HEK293 (cell line): ENCODE results near the gene BRF1.

Experiments used
- GLI4 ChIP-seq: fragments of 450-650 bp; formaldehyde crosslinking; IDR thresholded peaks from 2 replicates; pipeline ENCODE4 v1.5.1; 2016; ENCODE audit warnings: missing biosample characterization, missing genetic modification characterization
- KLF1 ChIP-seq: fragments of 450-650 bp; formaldehyde crosslinking; IDR thresholded peaks from 2 replicates; pipeline ENCODE4 v1.5.1; 2016; ENCODE audit warnings: missing biosample characterization, missing genetic modification characterization
- MZF1 ChIP-seq: fragments of 450-650 bp; formaldehyde crosslinking; IDR thresholded peaks from 2 replicates; pipeline ENCODE4 v1.5.1; 2017; ENCODE audit warnings: missing biosample characterization, missing genetic modification characterization, borderline replicate concordance
- SCRT2 ChIP-seq: fragments of 450-650 bp; formaldehyde crosslinking; IDR thresholded peaks from 2 replicates; pipeline ENCODE4 v1.5.1; 2016; ENCODE audit warnings: missing biosample characterization, missing genetic modification characterization
- SETDB1 ChIP-seq: IDR thresholded peaks from one replicate; pipeline ENCODE4 v1.6.1; 2017; ENCODE audit warnings: mild to moderate bottlenecking, low read length, moderate library complexity, mixed read lengths; ENCODE audit not compliant: insufficient read length
- TCF7L2 ChIP-seq: IDR thresholded peaks from 2 replicates; pipeline ENCODE4 v1.6.1; 2011; ENCODE audit warnings: low read depth, mild to moderate bottlenecking, inconsistent platforms, low read length, moderate library complexity, borderline replicate concordance
- ZBTB44 ChIP-seq: fragments of 450-650 bp; IDR thresholded peaks from 2 replicates; pipeline ENCODE4 v1.5.1; 2018; ENCODE audit warnings: missing biosample characterization, mild to moderate bottlenecking, missing genetic modification characterization
- ZNF10 ChIP-seq: fragments of 450-650 bp; formaldehyde crosslinking; IDR thresholded peaks from 2 replicates; pipeline ENCODE4 v1.5.1; 2017; ENCODE audit warnings: missing biosample characterization, missing genetic modification characterization
- ZNF184 ChIP-seq: fragments of 450-650 bp; IDR thresholded peaks from 2 replicates; pipeline ENCODE4 v1.5.1; 2018; ENCODE audit warnings: missing biosample characterization, mild to moderate bottlenecking, missing genetic modification characterization
- ZNF2 ChIP-seq: fragments of 450-650 bp; formaldehyde crosslinking; IDR thresholded peaks from 2 replicates; pipeline ENCODE4 v1.5.1; 2016; ENCODE audit warnings: missing biosample characterization, missing genetic modification characterization
- ZNF26 ChIP-seq: fragments of 450-650 bp; formaldehyde crosslinking; IDR thresholded peaks from 2 replicates; pipeline ENCODE4 v1.5.1; 2016; ENCODE audit warnings: missing biosample characterization, missing genetic modification characterization
- ZNF280D ChIP-seq: fragments of 450-650 bp; formaldehyde crosslinking; IDR thresholded peaks from 2 replicates; pipeline ENCODE4 v1.5.1; 2016; ENCODE audit warnings: missing biosample characterization, missing genetic modification characterization
- ZNF350 ChIP-seq: fragments of 450-650 bp; formaldehyde crosslinking; IDR thresholded peaks from 2 replicates; pipeline ENCODE4 v1.5.0; 2017; ENCODE audit warnings: missing biosample characterization, mild to moderate bottlenecking, missing genetic modification characterization
- ZNF398 ChIP-seq: fragments of 450-650 bp; formaldehyde crosslinking; IDR thresholded peaks from 2 replicates; pipeline ENCODE4 v1.5.1; 2017; ENCODE audit warnings: missing biosample characterization, missing genetic modification characterization
- ZNF488 ChIP-seq: fragments of 450-650 bp; formaldehyde crosslinking; IDR thresholded peaks from 2 replicates; pipeline ENCODE4 v1.5.1; 2016; ENCODE audit warnings: missing biosample characterization, missing genetic modification characterization
- ZNF610 ChIP-seq: fragments of 450-650 bp; formaldehyde crosslinking; IDR thresholded peaks from 2 replicates; pipeline ENCODE4 v1.5.1; 2016; ENCODE audit warnings: missing biosample characterization, missing genetic modification characterization, borderline replicate concordance
- ZNF626 ChIP-seq: fragments of 450-650 bp; sonication (Bioruptor Pico); formaldehyde crosslinking; IDR thresholded peaks from 2 replicates; pipeline ENCODE4 v1.5.1; 2018; ENCODE audit warnings: missing biosample characterization, missing genetic modification characterization, inconsistent platforms
- ZNF639 ChIP-seq: fragments of 450-650 bp; formaldehyde crosslinking; IDR thresholded peaks from 2 replicates; pipeline ENCODE4 v1.5.1; 2016; ENCODE audit warnings: missing biosample characterization, missing genetic modification characterization
- ZNF645 ChIP-seq: fragments of 450-650 bp; formaldehyde crosslinking; IDR thresholded peaks from 2 replicates; pipeline ENCODE4; 2016; ENCODE audit warnings: missing biosample characterization, missing genetic modification characterization
- ZNF654 ChIP-seq: fragments of 450-650 bp; formaldehyde crosslinking; IDR thresholded peaks from 2 replicates; pipeline ENCODE4 v1.5.1; 2016; ENCODE audit warnings: low read depth, missing biosample characterization, missing genetic modification characterization
- ZNF658 ChIP-seq: fragments of 450-650 bp; formaldehyde crosslinking; IDR thresholded peaks from 2 replicates; pipeline ENCODE4; 2016; ENCODE audit warnings: missing biosample characterization, missing genetic modification characterization
- ZNF701 ChIP-seq: fragments of 450-650 bp; formaldehyde crosslinking; IDR thresholded peaks from 2 replicates; pipeline ENCODE4 v1.5.1; 2016; ENCODE audit warnings: missing biosample characterization, missing genetic modification characterization
- ZNF704 ChIP-seq: fragments of 450-650 bp; formaldehyde crosslinking; IDR thresholded peaks from 2 replicates; pipeline ENCODE4 v1.5.1; 2016; ENCODE audit warnings: missing biosample characterization, missing genetic modification characterization
- ZNF776 ChIP-seq: fragments of 450-650 bp; formaldehyde crosslinking; IDR thresholded peaks from 2 replicates; pipeline ENCODE4 v1.5.0; 2017; ENCODE audit warnings: missing biosample characterization, missing genetic modification characterization, borderline replicate concordance
- ZNF843 ChIP-seq: fragments of 450-650 bp; formaldehyde crosslinking; IDR thresholded peaks from 2 replicates; pipeline ENCODE4 v1.5.1; 2016; ENCODE audit warnings: missing biosample characterization, missing genetic modification characterization

BRF1 gene

GRCh38 chr14:105301103-105301914 lies 508 bp upstream of the BRF1 start (continued):
- TF ChIP-seq ZNF488 (tag by site-specific recombination) = no peak
- no peak for TF ChIP-seq TCF7L2
- TF ChIP-seq KLF1 (tag by site-specific recombination) = peak; percentile 75
- TF ChIP-seq ZNF776 (tag by site-specific recombination) = no peak
- no peak for TF ChIP-seq ZNF645
- TF ChIP-seq ZNF626 (tag by site-specific recombination) = no peak
- TF ChIP-seq ZNF658 (tag by site-specific recombination) = no peak
- TF ChIP-seq ZNF350 = no peak
- TF ChIP-seq ZBTB44 = no peak
- TF ChIP-seq ZNF610 = peak; percentile 86; the same call in 1 of the 2 replicates
- no peak for TF ChIP-seq ZNF184
- no peak for TF ChIP-seq SETDB1
- no peak for TF ChIP-seq ZNF654 (tag by site-specific recombination)
- TF ChIP-seq ZNF280D (tag by site-specific recombination) = no peak
- TF ChIP-seq ZNF639 (tag by site-specific recombination) = no peak; the same call in 1 of the 2 replicates
- TF ChIP-seq MZF1 (tag by site-specific recombination) = no peak
- 0 out of 2 replicates have a peak, but pooled peaks have one; percentile 22 for TF ChIP-seq ZNF10 (tag by site-specific recombination)
- no peak for TF ChIP-seq ZNF704 (tag by site-specific recombination)
- peak; percentile 47; the same call in 1 of the 2 replicates for TF ChIP-seq ZNF2 (tag by site-specific recombination)
- TF ChIP-seq ZNF26 = no peak
- TF ChIP-seq SCRT2 (tag by site-specific recombination) = peak; percentile 92
- TF ChIP-seq GLI4 = no peak
- TF ChIP-seq ZNF701 (tag by site-specific recombination) = no peak
- TF ChIP-seq ZNF398 (tag by site-specific recombination) = peak; percentile 21; the same call in 1 of the 2 replicates
- no peak; the same call in 1 of the 2 replicates for TF ChIP-seq ZNF843 (tag by site-specific recombination)
